Limb (tissue), 2 donors: ENCODE measurements around the gene ANKRD17.

Experiments
- DNase-seq, 2 donors: peaks; one replicate each; pipeline ENCODE4 v3.0.0-alpha.2; 2016; ENCODE audit errors: extremely low spot score in 2 of 2

Gene ANKRD17

DNA sequence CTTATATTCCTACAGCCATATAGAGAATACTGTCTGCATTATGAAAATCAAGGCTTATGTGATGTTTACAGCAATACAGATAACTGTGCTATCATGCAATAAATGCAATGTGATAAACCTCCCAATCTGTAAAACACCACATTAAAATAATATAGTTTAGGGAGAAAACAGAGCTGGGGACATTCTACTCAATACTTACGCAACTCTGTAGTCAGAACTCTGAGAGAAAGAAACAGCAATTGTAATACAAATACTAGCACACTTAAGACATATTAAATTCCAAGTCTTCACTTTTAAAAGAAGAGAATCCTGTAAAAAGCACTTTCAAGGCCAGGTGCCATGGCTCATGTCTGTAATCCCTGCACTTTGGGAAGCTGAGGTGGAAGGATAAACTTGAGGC is 61.4 kb downstream of the ANKRD17 start:
- DNase-seq = no peak

DNA sequence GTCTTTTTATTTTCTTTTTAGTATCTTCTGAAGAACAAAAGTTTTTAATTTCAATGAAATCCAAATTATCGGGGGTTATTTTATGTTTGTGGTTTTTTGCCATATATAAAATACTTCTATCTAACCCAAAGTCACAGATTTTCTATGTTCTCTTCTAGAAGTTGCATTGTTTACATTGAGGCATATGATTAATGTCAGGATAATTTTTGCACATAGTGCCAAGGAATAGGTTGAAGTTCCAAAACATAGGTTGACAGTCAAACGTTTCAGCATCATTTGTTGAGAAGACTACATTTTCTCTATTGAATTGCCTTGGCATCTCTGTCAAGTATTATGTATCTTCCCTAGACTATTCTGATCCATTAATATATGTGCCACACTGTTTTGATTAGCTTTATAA is 64.5 kb downstream of the ANKRD17 start:
- no peak for DNase-seq

DNA sequence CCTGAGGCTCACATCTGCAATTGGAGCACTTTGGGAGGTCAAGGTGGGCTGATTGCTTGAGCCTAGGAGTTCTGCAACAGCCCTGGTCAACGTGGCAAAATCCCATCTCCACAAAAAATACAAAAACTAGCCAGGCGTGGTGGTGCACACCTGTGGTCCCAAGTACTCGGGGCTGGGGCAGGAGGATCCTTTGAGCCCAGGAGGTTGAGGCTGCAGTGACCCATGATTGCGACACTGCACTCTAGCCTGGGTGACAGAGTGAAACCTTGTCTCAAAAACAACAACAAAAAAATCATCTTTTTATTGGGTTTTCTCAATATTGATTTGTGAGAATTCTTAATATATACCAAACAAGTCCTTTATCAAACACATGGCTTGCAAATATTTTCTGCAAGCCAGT is 64.9 kb downstream of the ANKRD17 start:
- no peak for DNase-seq

DNA sequence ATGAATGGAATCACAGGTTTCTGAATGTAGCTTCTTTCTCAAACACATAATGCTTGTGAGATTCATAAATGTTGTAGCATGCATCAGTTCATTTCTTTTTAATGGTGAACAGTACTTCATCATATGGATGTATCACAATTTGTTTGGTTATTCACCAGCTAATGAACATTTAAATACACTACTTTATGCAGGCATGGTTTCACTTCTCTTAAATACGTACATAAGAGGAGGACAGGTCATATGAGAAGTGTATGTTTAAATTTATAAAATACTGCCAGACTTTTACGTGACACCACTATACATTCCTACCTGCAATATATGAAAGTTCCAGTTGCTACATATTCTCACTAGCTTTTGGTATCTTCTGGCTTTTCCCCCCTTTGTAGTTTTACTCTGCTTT is 65.4 kb downstream of the ANKRD17 start:
- no peak for DNase-seq

DNA sequence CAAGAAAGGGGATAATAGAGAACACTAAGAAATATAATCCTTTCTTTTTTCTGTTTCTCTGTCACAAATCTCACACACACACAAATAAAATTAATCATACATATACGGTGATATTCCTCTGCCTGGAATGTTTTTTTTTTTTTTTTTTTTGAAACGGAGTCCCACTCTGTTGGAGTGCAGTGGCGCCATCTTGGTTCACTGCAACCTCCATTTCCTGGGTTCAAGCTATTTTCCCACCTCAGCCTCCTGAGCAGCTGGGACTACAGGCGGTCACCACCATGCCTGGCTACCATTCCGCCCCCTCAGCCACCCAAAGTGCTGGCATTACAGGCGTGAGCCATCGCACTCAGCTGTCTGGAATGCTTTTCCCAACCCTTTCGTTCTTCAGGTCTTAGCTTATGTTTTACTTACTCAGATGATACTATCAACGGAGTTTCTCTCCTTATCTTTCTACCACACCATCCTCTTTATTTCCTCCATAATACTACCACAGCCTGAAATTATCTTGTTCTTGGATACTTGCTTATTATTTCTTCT is 69.3 kb downstream of the ANKRD17 start:
- no peak for DNase-seq

DNA sequence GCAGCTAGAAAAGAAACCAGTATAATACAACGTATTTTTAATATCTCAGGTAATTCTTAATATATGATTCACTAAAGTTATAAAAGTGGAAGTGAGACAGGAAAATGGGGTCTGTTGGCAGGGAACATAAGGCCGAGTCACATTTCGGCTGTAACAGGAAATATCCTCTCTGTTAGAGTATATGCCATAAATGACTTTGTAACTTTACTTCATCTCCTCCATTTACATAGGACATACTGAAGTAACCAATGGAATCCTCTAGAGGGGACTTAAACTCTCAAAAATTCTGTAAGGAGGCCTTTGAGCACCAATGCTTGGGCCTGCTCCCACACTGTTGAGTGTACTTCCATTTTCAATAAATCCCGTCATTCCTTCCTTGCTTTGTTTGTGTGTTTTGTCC is 71.3 kb downstream of the ANKRD17 start:
- no peak for DNase-seq

DNA sequence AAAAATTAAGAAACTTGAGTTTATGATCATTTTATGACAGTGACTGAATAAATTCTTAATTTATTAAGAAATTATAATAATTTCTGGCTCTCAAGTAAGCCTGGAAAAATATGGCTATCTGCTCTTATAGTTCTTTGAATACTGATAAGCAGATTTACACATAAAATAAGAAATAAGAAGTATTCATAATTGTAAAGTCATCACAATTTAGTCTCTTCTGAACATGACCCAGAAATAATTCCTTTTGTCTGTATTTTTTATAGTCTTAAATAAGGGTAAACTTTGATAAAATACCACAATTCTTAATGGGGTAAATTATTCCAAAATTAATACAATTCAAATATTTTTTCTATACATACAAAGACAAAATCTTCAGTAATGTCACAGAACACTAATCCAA is 72.7 kb downstream of the ANKRD17 start:
- no peak for DNase-seq

DNA sequence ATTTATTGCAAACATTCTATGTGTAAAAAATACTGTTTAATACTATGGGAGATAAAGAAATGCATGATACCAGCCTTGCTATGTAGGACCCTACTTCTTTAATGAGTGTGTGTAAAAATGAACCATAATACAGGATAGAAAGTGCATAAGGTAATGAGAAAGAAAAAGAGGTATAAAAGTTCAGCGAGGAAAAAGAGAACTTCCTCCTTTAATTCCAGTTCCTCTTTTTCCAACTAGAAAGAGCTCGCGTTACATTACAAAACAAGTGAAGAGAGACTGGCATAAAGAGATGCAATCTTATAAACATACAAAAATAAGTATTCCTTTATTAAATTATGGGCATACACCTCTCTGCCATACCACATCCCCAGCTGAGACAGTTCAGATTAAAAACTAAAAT is 77.4 kb downstream of the ANKRD17 start:
- DNase-seq = no peak

DNA sequence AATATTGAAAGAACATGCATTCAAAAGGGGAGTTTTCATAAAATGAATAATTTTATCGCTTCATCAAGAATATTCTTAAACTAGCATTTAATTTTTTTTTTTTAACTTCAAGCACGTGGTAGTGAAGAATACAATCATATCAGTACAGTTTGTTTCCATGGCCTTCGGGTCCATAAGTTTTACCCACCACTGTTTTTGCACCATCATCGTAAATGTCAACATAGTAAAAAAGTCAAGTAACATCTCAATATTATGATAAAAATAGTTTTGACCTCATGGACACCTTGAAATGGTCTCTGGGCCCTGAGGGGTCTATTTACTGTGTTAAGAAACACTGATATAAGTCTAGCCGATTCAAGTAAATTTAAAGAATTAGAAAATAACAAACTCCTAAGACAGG is 80.2 kb downstream of the ANKRD17 start:
- no peak for DNase-seq

DNA sequence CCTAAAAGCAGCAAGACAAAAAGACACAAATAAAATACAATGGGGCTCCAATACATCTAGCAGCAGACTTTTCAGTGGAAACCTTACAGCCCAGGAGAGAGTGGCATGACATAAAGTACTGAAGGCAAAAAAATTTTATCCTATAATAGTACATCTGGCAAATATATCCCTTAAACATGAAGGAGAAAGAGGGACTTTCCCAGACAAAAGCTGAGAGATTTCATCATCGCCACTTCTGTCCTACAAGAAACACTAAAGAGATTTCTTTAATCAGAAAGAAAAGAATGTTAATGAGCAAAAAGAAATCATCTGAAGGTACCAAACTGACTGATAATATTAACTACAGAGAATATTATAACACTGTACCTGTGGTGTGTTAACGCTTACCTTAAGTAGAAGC is 86.4 kb downstream of the ANKRD17 start:
- no peak for DNase-seq

DNA sequence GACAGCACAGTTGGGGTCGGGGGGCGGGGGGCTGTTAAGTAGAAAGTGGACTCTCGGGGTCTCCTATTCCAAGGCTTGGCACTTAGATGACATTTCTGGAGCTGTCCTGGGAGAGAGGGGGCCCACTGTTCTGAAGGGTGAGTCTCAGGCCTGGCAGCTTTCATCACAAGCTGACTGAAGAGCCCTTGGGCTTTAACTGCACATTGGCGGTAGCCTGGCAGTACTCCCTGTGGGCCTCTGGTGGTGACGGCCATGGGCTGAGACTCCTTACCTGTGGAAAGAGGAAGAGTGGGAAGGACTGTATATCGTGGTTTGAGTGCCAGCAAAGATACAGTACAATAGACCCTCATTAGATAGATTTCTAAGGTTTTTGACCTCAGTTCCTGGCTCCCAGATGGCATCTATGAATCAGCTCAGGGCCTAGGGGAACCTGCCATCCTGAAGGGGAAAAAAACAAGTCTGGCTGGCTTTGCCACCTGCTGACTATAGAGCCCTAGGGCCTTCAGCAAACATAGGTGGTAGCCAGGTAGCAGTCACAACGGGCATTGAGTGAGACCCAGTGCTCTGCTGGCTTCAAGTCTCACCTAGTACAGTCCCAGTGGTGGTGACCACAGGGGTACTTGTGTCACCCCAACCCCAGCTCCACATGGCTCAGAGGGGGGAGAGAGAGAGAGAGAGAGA is 87.9 kb downstream of the ANKRD17 start:
- no peak for DNase-seq

DNA sequence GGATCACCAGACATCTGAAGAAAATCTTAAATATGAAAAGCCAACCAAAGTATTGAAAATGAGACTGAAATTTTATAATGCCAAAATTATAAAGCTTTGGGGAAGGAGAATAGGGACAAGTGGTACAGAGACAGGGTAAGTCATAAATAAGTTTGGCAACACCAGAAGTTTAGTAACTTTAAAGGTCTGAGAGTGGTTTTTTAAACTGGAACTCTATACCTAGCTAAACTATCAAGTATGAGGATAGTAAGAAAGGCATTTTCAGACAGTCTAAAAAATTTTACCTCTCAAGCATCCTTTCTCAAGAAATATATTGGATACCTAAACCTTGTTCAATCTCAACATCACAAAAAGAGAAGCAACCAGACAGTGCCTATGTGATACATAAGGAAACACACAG is 92.4 kb downstream of the ANKRD17 start:
- DNase-seq = no peak

DNA sequence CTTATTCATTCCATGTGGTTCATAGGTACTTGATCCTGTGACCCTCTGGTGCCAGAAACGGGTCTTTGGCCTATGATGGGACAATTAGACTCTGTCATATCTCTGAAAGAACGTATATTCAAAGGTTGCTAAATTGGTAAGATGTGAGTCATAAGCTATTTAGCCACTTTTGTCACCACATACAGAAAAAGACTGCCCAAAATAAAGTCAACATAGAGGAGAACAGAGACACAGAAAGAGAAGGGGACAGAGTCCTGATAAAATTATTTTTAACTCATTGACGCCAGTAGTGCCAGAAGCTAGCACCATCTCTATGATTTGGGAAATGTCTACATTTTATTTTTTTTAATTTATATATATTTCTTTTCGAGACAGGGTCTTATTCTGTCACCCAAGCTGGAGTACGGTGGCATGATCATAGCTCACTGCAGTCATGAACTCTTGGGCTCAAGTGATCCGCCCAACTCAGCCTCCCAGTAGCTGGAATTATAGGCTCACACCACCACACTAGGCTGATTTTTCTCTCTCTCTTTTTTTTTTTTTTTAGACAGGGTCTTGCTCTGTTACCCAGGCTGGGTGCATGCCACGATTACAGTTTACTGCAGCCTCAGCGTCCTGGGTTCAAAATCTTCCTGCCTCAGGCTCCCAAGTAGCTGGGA is 96.9 kb downstream of the ANKRD17 start:
- no peak for DNase-seq

DNA sequence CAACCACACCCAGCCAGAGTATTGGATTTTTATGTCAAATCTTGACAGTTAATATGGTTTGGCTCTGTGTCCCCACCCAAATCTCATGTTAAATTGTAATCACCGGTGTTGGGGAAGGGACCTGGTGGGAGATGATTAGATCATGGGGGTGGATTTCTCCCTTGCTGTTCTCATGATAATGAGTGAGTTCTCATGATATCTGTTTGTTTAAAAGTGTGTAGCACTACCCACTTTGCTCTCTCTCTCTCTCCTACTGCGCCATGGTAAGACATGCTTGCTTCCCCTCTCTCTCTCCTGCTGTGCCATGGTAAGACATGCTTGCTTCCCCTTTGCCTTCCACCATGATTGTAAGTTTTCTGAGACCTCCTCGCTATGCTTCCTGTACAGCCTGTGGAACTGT is 102.2 kb downstream of the ANKRD17 start:
- no peak for DNase-seq

DNA sequence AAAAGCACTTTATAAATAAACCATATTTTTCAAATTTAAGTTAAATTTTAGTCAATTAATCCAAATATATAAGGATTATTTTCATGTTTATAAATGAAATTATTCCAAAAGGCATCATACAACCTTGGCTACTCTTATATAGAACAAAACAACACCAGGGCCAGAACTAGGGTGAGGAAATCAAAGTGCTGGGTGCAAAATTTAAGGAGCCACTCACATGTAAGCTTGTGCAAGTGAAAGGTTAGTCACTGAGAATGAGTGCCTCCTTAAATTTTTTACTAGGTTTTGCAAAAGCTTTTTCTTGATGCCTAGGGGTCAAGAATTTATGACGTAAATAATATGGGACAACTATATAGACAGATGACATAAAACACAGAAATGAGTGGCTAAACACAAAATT is 105.7 kb downstream of the ANKRD17 start:
- DNase-seq = no peak

DNA sequence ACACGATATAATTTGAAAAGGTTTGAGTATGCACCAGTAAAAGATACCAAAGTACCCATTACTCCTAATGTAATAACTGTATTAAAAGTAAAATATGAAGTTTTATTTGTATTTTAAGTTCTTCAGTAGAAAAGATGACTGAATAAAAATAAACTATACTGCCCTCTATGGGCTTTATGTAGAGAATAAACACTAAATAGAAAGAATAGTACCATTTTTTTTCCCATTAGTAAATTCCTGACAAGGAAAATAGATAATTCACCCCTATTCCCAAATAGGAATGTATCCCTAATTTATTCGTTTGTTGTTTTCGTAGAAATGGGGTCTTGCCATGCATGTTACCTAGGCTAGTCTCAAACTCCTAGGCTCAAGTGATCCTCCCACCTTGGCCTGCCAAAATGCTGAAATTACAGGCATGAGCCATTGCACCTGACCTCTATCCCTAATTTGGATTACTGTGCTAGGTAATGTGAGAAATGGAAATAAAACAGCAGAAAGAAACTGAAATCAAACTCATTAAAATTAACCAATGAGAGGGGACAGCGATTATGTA is 115.5 kb downstream of the ANKRD17 start:
- no peak for DNase-seq

DNA sequence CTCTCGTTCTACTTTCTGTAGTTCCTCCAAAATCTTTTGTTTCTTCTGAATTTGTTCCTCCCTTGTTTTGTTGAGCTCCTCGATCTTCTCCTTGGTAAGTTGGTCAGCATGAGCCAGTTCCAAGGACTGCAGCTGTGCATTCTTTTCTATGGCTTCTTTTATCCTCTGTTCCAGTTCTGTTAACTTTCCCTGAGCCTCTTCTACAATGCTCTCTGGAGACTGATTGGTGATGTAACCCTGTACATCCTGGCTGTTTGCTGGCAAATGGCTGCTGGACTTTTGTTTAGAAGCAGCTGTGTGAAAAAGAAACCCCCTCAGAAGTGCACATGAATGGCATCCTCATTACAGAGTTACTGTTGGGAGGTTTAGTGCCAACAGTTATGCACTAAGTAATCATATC is 118.6 kb downstream of the ANKRD17 start:
- peak in 1 of 2 donors; percentile 36 for DNase-seq

DNA sequence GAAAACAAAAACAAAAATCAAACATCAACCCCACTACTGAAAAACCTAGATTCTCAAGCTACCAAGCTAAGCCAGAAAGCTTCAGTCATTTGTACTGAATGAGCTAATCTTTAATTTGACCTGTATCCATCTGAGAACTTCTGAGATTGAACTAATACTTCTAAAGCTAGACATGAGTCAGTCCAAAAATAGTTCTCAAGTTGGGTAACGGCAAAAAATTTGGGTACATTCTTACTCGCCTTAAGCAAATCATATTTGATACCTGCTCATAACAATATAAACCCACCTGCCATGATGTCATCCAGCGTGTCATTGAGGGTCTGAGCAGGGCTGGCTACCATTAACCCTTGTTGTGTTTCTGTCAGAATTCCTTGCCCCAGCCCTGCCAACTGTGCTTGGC is 119.4 kb downstream of the ANKRD17 start:
- no peak for DNase-seq

DNA sequence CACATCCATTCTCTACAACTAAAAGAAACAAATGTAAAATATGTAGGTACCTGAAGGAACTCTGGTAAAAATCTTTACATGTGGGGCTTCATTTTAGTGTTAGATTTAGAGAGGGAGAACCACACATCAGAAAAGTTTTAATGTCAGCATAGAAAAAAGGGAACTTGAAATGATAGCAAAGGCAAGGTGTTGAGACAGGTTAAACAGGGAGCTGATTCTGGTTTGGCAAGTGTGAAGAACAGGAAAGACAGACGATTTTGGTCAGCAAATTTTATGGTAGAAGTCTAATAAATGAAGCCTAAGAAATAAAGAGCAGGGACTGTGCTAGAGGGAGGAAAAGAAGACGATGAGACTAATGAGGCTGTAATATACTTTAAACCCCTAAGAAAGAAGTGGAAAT is 121.5 kb downstream of the ANKRD17 start:
- DNase-seq = no peak

DNA sequence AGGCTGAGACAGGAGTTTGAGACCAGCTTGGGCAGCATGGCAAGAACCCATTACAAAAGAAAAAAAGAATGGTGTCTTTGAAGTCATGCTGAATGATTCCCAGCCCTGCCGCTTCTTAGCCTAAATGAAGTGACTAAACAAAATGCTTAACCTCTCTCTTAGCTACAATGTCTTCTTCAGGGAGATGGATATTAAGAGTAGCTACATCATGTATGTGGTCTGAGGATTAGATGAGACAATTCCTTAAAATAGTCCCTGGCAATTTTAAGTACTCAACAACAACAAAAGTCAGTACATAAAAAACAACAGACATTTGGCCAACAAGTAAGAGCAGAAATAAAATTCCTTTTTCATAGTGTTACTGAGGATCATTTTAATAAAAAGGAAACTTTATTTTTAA is 124.8 kb downstream of the ANKRD17 start:
- no peak for DNase-seq

DNA sequence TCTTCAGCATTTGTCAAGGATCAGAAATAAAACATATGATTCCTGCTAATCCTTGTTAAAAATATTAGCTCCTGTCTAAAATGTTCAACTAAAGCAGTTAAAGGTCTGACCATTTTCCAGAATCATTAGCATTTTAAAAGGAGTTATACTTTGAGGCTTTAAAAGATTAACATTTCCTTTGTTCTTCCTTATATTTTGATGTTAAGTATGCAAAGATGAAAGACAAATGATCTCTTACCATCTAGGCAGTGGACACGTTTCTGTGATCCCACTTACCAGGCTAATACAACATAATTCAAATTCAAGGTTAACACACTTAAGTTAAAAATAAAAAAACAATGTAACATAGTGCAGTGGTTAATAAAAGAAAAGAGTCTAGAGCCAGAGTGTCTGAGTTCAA is 127.3 kb downstream of the ANKRD17 start:
- no peak for DNase-seq

DNA sequence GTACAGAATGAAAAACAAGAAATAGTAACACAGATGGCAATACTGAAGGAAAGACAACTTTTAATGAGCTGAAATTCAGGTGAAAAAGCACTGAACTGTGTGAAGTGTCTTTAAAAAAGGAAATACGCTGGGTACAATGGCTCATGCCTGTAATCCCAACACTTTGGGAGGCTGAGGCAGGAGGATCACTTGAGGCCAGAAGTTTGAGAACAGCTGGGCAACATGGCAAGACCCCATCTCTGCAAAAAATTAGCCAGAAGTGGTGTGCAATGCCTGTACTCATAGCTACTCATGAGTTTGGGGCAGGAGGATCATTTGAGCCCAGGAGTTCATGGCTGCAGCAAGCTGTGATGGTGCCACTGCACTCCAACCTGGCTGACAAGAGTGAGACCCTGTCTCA is 129.3 kb downstream of the ANKRD17 start:
- no peak for DNase-seq

DNA sequence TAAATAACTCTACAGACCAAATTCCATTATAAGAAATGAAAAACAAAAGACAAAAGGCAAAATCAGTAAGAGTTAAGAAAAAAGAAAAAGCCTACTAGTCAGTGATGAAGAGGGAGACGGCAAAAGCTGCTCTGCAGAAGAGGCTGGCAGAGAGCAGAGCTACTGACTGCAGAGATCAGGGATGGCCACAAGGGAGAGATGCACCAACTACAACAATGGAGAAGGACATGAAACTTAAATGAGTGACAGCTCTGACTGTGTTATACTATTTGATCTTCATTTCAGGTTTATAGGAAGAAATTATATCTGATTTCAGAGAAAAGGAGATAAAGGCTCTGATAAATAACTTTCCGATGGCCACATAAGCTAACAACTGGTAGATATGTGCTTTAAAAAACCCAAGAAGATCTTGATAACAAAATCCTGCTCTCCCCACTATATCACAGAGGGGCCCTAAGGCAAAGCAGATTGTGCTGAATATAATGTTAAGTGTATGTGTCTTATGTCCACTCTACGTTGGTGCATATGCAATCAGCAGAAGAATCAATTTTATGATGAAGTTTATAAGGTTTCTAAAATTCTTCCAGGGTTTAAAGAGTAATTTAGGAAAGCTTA is 130.7 kb downstream of the ANKRD17 start:
- DNase-seq = no peak
